IPS DF 4.7 (cell line): ENCODE results near the gene RBM5.

Experiments used
- DNase-seq: peaks from one replicate; pipeline ENCODE4 v3.0.0-alpha.2; 2013; ENCODE audit warnings: low spot score; ENCODE audit errors: extremely low read depth

RBM5 gene

DNA sequence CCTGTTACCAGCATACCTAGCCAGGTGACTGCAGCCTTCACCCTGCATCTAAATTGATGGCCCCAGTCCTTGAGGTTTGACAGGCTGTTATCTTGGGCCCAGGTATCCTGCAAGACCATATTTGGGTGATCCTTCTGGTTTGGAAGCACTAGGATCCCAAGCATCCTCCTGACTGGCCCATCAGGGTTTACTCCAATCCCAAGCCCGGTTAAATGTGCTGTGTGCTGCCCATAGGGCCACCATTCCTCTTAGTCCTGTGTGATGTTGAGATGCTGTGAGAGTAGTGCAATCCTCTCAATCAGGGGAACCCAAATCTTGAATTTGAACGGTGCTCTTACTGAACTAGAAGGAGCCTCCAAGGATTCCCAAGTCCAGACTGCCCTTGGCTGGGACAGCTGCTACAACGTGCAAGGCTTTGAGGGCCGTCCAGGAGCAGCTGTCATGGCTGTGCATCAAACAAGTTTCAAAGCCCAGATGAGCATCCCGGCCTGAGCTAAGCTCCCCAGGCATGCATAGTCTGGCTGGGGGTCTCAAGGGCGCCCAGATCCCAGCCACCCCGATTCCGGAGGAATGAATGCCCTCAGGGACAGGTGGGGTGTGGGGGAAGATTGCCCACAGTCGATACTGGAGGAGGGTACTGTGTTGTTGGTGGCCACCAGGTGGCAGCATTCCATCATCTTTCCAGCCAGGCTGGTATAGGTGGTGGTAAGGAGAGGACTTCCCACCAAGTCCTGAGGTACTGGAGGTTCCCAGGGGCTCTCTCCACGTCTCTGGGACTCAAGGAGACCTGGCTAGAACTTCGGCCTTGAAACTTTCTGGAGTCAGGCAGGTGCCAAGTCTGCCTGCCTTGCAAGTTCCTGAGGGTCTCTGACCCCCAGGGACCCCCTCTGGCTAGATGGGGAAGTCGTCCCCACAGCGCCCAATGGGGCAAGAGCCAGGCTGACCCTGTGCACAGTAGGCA lies 32.6 kb downstream of the RBM5 start:
- DNase-seq: peak; percentile 81

DNA sequence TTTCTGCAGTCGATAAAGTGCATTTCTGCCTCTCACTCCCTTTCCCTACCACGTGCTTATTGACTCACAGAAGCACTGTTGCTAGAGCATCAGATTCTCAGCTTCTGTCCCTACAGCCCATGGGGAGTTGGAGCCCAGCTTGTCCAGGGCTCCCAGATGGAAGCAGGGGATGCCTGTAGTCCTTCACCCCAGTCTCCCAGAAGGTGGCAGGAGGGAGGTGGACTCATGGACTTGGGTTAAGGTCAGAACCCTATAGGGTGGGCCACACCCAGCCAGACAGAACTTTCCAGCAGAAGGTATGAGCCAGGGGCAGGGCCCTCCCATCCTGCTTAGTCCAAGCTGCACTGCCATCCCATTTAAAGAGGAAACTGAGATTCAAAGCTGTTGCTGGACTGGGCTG lies 33.4 kb downstream of the RBM5 start:
- no peak for DNase-seq

DNA sequence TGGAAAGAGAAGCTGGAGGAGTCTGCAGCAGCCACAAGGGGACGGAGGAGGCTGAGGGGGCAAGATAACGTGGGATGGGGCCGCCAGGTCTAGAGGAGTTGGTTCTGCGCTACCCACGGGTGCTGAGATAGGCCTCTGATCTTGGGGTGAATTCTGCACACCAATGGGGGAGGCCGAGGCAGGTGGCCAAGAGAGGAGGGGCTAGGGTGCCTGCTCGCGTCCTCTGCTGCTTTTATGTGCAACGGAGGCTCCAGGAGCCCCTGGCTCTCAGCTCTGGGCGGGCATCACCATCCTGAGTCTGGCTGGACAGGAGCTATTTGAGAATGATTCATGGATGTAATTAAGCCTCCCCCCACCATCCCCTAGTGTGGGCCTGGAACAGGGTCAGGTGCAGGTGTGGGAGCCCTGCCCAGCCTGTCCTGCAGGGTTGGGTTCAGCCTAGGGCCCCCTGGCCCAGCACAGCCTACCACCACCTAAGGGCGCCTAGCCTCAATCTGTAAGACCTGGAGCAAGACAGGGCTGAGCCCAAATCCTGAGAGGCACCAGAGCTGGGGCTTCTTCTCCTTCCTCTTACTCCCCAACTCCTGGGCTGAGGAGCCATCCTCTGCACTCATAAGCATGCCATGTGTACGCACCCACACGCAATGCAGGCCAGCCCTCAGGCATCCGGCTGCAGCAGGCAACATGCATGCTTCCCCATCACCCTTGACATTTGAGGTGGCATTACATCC lies 34.1 kb downstream of the RBM5 start:
- no peak for DNase-seq

DNA sequence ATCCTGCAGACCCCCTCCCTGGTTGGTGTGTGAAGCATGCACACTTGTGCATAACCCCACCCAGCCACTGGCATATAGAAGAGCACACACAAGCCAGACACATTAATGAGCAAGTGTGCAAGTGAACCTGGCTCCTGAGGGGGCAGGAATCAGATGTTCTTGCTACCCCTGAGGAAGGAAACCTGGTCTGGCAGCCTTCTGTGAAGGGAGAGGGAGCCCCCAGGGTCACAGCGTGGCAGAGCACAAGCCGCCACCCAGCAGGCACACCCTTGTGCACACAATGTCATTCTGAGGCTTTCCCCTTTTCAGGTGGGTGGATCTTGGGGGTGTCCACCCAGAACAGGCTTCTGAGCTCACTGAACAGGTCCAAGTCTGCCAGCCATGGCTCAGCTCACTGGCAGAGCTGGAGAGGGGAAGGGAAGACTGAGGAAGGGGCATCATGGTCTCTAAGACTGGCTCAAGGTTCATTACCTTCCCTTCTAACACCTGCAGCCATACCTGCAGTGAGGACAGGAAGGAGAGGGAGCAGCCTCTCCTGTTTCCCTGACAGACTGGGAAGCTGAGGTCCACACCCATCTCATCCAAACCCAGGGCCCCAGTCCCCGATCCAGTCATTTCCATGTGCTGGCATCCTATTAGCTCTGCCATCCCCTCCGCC lies 34.8 kb downstream of the RBM5 start:
- no peak for DNase-seq

DNA sequence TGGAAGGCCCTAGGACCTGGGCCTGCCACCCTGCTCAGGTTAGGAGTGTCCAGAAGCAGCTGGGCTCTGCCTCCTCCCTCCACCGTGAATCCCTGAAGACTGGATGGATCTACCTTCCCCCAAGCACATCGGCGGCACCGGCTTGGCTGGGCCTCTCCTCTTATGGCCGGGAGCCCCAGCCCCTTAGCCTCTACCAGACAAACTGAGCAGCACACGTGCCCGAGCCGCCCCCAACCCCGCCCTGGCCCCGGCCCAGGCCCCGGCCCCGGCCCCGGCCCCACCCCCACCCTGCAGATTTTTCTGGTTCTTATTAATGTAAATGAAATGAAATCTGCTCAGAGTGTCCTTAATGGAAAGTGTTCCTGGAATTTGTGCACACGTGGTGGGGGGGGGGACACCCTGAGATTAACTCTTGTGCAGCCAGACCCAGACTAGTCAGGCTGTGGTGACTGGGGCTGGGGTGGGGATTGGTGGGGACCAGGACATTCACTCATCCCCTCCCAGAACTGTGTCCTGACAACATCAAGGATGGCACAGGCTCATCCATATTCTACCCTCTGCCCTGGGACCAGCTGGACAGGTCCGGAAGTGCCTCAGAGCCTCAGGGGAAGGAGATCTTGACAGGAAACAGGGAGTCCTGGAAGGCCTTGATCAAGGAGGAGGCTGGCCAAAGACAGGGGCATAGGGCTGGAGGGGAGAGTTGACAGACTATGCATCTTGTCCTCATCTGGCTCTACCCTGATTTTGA lies 35.5 kb downstream of the RBM5 start:
- no peak for DNase-seq

DNA sequence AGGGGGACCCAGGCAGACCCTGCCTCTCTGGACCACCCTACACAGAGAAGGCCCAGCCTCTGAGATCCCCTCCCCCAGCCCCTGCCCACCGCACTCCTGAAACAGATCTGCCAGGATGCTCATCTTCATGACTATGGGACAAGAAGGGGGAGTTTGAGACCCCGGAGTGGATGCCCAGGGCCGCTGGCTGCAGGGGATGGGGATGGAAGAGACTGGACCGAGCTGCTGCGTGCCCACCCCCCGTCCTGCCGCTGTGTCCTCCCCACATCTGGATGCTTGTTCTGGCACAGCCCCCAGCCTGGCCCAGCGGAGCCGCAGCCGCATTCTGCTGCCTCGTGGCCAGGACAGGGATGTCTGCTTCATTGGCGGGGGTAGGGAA lies 36.1 kb downstream of the RBM5 start:
- no peak for DNase-seq

DNA sequence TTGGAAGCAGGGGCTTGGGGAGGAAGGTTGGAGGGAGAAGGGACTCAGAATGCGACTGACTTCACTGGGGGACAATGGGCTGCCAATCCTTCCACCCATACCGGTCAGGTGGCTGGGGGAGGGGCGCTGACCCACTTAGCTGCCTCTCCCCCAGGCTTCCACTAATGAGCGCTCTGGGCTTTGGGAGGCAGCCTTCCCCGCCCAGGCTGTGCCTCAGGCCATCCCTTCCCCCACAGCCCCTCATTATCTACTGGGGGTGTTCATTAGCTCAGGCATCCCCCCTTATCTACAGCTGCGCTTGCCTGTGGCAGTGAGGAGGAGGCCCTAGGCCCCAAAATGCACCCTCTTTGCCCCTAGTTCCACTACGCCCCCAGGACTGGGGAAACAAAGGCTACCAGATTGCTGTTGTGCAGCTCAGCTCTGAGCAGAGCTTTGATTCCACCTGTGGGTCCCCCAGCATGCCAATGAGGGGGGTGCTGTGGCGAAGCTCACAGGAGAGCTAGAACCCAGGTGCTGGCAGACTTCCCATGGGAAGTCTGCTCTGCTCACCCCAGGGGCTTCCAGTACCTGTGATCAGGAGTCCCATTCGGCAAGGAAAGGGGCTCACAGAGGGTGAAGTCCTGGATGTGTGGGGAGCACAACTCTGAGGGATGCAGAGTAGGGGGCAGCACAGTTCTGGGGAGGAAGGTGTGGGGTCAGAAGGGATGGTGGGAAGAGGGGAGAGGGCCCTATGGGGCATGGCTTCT lies 37.0 kb downstream of the RBM5 start:
- DNase-seq: no peak

DNA sequence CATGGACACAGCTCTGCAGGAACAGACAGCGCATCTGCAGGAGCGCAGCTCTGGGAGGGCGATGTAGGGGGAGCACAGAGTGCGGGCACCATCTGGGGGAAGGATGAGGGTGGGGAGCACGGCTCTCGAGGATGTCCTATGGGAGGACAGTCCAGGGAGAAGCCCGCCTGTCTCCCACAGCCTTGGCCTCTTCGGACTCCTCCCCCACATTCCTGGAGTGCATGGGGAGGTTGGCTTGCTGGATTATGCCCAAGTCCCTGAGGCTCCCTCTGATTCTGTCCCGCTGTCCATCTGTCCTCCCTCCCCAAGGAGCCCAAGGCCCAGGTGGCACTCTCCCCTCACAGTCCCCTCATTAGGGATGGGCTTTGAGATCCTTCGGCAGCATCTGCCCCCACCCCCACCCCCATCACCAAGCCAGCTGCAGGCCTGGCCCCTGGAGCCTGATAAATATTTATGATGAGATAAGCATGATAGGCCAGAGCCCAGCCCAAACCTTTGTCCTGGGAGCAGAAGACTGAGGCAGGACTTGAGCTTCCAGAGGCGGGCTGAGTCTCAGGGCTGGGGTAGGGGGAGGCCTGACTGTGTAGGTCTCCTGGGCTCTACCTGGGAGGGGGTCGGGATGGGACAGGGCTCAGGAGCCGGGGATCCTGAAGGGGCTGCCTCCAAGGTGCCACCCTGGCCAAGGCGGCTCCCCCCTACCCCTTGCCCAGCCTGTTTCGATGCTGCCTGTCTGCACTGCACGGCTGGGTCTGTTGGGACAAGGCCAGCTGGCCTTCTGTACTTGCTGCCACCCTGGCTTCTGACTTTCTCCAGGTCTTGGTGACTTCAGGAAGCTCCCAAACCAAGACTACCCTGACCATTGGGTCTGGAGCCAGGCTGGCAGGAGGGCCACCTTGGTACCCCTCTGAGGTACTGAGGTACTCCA lies 37.8 kb downstream of the RBM5 start:
- DNase-seq: no peak

DNA sequence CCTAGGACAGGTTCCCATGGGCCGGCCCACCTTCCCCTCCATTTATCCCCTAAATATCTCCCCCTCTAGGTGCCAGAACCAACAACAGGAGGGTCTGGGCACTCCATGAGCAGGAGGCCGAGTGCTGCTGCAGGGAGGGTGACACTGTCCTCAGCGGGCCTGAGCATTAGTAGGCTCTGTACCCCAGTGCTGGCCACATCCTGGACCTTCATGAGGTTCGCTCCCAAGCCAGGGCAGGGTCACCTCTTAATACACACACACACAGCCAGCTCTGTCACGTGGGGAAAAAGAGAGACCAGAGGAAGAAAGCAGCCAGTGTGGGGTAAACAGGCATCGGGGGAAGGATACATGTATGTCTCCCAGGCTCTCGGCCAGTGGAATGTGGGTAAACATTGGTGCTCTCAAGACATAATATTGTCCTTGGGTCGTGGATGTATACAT lies 38.6 kb downstream of the RBM5 start:
- no peak for DNase-seq

DNA sequence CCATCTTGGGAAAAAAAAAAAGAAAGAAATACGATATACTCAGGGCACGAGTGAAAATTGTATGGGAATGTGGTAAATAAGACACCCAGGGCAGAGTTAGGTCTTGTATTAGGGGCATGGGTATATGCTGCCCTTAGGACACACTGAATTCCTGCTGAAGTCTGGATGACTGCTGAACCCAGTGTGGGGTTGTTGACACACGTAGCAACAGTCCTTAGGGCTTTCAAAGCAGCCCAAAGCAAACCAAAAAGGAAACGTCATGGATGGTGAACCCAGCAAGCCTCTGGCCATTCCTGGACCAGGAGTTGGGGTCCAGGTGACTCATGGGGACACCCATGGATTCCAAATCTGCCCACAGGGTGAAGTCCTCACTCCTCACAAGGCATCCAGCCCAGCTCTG lies 39.3 kb downstream of the RBM5 start:
- DNase-seq: no peak

DNA sequence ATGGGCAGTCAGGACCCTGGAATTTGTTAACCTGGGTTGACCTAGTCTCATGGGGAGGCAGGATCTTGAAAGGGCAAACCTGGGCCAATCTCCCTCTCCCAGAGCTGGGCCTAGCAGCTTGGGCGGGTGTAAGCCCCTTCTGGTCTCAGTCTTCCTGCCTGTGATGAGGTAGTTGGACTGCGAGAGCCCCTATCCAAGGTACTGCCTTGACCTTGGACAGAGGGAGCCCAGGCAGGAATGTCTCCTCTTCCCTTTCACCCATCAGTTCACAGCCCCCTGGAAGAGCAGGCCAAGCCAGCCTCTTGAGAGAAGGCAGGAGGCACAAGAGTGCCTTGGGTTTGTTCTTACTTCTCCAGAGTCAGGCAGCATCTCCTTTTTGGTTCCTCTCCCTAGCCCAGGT lies 41.7 kb downstream of the RBM5 start:
- no peak for DNase-seq

DNA sequence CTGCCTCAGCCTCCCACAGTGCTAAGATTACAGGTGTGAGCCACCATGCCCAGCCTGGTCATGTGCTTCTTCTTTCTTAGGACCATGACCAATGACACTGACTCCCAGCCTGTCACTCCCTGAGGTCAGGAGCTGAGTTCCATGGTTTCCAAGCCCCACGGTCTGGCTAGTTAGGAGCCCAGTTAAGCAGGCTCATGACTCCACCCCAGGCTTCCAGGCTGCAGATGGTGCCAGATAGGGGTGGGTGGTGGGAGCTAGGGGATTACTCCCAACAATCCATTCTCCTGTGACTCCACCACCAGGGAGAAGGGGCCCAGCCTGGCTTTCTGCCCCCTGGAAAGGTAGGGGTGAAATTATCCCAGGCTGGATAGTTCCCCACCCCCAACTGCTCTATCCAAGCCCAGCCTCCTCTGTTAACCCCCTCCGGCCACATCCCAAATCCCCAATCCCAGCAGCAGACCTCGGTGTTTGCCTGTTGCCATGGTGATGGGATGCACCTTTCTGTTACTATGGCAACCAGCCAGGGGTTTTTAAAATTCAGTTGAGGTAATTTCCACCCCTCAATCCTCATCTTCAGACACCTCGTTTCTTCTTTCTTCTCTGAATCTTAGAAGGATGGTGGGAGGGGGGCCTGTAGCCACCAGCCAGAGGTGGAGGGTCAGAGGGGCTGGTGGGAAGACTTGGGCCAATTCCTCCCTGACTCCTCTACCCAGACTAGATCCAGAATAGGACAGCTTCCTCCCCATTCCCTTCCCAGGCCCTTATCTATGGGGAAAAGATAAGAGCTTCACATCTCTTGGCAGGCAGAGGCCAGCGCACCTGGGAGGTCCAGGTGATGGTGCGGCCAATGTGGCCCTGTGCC lies 43.9 kb downstream of the RBM5 start:
- no peak for DNase-seq

DNA sequence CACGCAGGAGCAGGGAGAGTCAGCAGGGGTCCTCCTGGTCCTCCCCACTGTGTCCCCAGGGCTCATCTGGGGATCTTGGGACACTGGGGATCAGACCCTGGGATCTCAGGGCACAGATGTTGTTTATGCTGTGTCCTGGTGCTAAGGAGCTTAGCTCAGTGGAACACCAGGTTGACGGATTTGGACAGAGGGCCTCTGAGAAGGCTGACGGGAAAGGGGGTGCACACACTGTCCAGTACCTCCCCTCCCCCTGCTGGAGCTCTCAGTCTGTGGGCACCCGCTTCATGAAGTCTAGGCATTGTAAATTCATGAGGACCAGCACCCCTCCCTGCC lies 44.5 kb downstream of the RBM5 start:
- no peak for DNase-seq

DNA sequence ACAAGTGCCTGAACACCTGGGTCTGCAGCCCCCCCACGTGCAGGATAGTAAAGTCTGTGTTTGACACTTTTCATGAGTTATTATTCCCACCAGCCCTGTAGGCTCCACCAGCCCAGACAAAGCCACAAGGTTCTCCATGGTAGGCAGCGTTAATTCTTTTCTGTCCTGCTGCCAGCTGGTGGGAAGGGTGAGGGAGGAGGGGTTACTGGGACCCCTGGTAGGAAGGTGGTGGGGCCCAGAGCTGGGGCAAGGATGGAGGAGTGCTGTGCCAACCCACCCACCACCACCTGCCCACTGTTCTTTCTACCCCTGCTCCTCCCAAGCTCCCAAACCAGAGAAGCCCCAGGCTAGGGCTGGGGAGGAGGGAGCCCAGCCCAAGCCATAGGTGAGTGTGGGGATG lies 45.6 kb downstream of the RBM5 start:
- no peak for DNase-seq

DNA sequence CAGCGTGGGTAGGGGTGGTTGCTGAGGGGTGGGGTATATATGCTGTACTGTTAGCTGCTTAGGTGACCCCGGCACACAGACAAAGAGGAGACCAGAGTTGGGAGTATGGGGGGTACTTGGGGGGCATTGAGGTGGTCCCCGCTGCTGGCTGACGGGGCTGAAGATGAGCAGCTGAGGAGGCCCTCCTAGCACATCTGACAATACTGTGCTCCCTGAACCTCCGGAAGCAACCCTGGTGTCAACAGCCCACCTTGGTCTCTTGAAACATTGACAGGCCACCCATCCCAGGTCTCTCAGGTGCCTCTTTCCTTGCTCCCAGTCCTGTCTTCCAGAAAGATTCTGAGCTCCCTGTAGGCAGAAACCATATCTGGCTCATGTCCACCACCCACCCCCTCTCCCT lies 47.2 kb downstream of the RBM5 start:
- no peak for DNase-seq

DNA sequence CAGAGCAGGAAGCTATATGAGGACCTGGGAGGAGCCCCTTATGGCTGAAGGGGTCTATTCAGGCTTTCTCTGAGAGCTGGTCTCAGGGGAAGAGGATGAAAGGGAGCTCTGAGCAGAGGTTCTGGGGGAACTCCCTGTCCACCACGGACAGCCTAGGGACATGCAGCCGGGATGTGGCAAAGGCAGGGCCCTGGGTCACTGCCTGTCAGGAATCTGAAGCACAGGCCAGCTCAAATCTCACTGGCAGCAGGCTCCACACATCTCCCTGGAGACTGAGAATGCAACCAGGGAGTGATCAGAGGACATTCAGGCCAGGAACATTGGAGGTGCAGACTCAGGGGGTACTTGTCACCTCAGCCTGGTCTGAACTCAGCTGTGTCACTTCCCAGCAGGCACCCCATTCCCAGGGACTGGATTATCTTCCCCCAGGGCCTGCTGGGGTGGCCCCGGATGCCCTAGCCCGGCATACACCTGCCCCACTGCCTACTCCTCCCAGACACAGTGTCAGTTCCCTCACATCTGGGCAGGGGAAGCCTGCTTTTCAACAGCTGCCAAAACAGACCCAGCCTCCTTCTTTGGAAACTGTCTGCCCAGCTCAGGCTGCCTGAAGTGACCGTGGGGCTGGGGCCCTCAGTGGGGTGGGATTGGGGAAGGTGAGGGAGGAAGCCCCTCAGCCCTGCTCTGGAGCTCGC lies 48.1 kb downstream of the RBM5 start:
- DNase-seq: no peak

DNA sequence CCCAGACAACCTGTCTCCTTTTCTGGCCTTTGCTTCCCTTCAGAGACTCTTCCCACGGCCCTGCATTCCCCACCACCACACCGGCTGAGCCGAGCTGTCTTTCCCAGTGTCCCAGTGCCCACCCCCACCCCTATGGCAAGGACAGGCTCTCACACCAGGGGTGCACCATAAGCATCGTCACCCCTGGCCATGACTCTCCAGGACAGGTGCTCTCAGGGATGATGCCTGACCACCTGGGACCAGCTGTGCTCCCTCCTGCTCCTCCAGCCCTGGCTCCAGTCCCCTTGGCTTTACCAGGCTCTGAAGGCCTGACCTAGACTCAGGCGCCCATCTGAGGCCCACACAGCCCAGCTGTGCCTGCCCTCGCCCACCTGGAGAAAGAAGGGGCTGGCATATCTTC lies 48.8 kb downstream of the RBM5 start:
- DNase-seq: no peak
